Renal cortical epithelial cell (primary cell): ENCODE results near the gene TRIO. TPM values are rescaled to one million over a fixed set of nuclear protein-coding genes. Genes with fewer than 3 reads are reported as not detected.

ENCODE experiments used
- DNase-seq: peaks from one replicate; pipeline ENCODE4 v3.0.0-alpha.2; 2011; ENCODE audit warnings: low read depth
- total RNA-seq: library from RNA; depleted of rRNA; stranded (reverse); fragments of >200 nt; gene quantifications from 2 replicates; pipeline ENCODE4 v1.2.3, GENCODE V29; 2014

TRIO gene
- total RNA-seq, 1 donor from 2014 or later = 408 TPM

DNA sequence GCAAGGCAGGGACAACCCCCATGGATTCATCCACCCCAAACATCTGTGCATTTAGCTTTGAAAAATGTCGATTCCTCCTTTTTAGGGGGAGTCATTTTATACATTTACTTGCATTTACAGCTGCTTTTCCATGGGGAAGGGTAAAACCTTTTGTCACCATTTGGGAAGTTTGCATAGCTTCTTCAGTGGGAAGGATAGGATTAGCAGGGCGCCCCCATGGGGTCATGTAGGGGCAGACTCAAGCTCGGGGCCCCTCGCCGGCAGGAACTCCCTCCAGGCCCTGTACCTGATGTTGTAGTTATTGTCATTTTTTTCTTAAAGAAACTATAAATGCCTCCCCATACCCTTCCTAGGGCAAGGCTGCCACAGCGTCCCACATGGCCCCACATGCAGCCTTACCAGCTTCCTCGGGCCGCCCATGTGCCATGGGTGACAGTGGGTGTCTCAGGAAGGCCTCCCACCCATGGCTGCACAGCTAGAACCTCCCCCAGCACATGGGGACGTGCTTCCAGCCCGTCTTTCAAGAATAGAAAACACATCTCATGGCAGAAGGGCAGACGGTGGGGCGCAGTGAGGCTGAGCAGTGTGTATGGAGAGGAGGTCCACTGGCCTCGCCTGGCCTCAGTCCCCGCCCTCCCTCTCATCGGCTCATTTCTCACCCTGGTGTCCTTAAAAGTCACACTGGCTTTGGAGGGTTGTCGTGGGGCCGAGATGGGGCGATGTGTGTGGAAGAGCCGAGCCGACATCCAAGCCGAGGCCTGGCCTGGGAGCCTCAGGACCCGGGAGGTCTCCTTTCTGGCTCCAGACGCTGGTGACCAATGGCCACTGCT lies 362.4 kb downstream of the TRIO start:
- no peak for DNase-seq

DNA sequence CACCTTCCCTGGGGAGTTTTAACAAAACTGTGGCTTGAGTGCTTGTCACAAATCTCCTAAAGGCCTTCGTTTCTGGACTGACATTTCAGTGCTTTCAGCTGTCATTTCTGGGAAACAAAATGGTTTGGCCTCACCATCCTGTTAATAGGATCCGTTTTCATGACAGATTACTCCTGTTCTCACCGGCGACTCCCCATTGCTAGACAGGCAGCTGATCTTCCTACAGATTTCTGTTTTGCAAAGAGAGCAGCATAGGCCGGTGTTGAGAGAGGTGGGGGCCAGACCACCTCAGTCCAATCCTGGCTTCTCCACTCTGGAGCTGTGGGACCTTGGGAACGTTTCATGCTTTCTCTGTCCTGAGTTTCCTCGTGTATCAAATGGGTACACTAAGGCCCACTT lies 363.0 kb downstream of the TRIO start:
- no peak for DNase-seq

DNA sequence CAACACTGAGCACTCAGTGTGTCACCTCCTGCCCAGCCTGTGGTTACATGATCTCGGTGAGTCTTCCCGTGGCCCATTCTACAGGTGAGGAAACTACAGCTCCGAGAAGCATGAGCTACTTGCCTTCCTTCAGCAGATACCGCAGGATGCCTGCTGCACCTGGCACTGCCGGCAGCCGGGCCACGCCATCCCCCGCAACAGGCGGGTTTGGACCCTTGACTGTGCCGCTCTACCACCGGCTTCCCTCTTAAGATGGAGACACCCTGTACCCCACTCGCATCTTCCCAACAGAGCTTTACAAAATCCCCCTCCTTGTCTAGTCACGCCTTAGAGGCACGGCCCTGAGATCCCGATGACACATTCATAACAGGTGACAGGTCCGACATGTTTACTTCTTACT lies 363.5 kb downstream of the TRIO start:
- no peak for DNase-seq

DNA sequence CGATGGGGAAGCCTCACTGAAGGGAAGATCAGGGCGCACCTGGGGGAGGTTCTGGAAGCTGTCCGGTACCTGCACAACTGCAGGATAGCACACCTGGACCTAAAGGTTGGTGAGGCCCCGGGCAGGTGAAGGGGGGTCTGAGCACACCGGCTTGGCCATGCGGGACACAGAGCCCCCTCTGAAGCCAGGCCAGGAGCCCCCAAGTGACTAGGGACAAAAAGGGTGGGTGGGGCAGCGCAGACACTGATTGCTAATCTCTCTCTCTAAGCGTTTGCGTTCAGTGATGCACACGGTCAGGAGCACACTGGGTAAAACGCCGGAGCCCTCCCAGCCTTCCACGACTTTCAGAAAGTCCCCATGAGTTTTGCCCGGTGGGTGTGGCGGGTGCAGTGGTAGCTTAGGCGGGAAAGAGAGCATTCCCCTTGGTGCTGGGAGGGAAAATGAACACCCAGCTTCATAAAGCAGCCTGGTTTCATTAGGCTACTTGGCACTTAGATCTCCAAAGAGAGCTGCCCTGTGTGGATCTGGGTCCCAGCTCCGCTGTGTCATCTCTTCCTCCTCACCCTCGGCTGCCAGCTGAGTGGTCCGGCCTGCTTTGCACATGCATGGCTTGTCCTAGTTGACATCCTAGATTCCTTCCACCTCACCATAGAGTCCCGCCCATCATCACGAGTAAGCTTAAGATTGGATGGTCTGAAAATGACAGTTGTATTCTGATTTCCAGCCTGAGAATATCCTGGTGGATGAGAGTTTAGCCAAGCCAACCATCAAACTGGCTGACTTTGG lies 364.2 kb downstream of the TRIO start:
- no peak for DNase-seq

DNA sequence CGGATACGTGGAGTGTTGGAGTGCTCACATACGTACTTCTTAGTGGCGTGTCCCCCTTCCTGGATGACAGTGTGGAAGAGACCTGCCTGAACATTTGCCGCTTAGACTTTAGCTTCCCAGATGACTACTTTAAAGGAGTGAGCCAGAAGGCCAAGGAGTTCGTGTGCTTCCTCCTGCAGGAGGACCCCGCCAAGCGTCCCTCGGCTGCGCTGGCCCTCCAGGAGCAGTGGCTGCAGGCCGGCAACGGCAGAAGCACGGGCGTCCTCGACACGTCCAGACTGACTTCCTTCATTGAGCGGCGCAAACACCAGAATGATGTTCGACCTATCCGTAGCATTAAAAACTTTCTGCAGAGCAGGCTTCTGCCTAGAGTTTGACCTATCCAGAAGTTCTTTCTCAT lies 364.9 kb downstream of the TRIO start:
- no peak for DNase-seq

DNA sequence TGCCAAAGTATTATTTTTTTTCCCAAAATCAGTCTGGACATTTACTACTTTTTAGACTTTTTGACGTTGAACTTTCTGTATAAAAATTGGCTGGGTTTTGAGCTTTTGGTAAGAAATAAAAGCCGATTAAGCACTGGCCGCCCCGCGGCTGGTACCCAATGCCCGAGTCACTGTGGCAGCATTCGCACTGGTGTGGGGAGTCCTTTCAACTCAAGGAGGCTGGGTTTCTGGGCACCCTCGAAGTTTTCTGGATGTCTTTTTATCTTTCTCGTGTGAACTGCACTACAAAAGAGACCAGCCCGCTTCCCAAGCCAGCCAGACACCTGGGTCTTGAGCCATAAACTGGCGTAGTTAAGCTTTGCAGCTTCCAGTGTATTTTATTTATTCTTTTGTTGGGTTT lies 366.4 kb downstream of the TRIO start:
- no peak for DNase-seq

DNA sequence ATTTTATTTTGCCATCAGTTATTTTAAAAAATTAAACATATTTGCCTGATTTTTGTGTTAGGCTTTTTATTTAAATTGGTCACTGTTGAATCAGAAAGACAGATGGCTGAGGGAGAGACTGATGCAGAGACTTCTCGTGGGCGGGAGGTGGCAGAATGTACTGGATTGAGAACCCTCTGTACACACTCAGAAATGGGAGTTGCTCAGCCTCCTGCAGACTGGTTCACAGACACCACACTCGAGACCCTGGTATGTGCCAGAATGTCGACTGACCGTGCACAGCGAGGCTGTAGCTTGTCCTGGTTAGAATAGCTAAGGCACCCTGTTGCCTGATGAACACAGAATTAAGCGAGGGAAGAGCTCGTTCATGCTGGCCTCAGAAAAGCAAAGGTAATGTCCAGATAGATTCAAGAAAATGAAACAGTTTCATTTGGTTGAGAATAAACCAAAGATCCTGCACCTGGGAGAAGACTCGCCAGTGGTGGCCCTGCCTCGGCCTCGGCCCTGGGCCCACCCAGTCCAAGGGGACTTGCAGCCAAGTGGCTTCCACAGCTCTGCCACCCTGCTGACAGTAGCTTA lies 367.1 kb downstream of the TRIO start:
- DNase-seq = no peak

DNA sequence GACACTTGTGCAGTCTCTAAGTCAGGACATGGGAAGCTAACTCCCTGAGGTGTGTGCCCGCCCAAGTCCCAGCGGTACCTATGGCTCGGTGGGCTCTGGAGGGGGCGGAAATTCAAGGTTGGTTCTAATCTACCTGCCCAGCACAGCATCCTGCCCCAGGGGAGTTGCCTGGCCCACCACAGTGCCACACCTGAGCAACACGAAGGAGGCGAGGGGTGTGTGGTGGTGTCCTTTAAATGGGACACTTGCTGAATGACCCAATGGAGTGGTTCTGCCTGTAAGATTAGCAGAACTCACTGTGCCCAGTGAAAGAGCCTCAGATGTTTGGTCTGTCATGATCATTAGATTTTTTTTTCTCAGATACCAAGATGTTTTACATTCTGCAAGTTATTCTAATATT lies 367.7 kb downstream of the TRIO start:
- DNase-seq = no peak

DNA sequence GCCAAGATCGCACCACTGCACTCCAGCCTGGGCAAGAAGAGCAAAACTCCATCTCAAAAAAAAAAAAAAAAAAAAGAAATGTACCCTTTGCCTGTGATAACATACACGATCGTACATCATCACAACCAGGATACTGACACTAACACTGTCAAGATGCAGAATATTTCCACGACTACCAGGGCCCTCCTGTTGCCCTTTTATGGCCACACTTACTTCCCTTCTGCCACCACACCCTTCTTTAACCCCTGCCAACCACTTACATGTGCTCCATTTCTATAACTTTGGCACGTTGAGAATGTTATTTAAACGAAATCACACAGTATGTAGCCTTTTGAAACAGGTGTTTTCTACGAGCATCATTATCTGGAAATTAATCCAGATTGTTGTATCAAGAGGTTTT lies 369.4 kb downstream of the TRIO start:
- DNase-seq = no peak

DNA sequence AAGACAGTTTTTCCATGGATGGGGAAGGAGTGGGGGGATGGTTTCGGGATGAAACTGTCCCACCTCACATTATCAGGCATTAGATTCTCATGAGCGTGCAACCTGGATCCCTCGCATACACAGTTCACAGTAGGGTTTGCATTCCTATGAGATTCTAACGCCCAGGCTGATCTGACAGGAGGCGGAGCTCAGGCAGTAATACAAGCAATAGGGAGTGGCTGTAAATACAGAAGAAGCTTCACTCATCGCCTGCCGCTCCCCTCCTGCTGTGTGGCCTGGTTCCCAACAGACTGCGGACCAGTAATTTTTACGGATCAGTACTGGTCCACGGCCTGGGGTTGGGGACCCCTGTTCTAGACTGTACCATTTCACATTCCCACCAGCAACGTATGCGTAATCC lies 370.1 kb downstream of the TRIO start:
- no peak for DNase-seq

DNA sequence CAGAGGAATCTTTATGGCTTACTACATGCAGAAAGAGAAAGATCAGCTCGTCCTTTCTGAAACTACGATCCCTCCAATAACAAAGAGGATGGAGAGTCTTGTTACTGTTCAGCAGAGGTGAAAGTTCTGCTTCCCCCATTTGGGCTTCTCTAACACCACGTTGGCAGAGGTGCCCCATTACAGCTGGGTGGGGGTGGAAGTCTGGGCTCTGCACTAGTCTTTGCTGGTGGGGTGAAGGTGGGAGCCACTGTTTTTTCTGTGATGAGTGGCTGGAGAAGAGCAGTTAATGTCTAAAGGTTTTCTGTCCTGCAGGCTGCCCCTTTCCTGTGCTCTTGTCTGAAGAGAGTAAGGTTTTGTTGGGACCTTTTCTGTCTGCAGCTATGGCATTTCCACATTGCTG lies 373.8 kb downstream of the TRIO start:
- no peak for DNase-seq

DNA sequence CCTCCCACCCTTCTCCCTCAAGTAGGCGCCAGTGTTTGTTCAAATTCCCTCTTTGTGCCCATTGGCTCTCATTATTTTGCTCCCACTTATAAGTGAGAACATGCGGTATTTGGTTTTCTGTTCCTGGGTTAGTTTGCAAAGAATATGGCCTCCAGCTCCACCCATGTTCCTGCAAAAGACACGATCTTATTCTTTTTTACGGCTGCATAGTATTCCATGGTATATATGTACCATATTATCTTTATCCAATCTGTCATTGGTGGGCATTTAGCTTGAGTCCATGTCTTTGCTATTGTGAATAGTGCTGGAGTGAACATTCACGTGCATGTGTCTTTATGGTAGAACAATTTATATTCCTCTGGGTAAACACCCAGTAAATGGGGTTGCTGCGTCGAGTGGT lies 375.5 kb downstream of the TRIO start:
- no peak for DNase-seq

DNA sequence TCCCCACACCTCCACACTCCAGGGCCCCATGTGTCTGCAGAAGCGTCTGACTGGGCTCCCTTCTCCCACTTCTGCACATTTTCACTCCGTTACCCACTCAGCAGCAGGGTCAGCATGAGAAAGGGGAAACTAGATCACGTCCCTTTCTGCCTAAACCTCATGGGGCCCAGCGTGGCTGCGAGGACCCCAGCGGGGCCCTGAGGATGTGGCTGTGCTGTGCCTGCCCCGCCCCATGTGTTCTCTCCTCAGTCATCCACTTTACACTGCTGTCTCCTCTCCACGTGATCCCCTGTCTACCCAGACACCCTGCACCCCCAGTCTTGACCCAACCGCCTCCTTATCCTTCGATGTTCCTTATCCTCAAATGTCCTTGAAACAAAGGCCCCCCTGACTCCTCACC lies 378.6 kb downstream of the TRIO start:
- DNase-seq = no peak

DNA sequence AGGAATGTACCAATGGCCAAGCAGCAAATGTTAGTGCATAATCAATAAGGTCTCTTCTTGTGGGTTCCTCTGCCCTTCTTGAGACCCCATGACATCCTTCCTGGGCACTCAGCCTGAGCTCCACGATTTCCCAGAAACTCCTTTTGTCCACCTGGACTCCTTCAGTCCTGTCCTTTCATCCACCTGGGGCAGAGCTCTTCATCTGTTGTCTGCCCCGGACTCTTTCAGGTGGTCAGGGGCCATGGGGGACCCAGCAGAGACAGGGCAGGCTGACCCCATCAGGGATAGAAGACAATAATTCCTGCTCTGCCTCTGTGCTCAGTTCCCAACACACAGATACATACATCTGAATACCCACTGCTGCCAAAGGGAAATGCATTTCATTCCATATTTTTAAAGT lies 379.6 kb downstream of the TRIO start:
- no peak for DNase-seq

DNA sequence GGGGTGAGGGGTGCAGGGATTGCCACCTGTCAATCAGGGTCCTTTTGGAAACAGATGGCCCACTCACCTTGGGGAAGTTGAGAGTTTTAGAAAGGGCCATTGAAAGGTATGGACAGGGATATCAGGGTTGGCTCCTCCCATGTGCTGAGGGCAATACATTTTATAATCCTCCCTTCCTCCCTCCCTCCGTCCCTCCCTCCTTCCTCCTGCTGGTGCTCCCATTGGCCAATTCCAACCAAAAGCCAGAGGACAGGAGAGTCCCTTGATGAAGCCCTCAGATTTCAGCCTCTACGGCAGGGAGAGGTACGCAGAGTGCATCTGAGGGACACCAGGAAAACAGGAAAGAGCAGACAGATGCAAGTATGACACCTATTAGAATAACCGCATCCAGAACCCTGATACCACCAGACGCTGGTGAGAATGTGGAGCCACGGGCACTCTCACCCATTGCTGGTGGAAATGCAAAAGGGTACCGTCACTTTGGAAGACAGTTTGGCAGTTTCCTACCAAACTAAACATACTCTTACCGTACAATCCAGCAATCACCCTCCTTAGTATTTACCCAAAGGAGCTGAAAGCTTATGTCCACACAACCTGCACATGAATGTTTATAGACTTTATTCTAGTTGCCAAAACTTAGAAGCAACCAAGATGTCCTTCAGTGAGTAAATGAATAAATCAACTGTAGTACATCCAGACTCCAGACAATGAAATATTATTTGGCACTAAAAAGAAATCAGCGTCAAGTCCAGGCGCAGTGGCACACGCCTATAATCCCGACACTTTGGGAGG lies 380.3 kb downstream of the TRIO start:
- no peak for DNase-seq

DNA sequence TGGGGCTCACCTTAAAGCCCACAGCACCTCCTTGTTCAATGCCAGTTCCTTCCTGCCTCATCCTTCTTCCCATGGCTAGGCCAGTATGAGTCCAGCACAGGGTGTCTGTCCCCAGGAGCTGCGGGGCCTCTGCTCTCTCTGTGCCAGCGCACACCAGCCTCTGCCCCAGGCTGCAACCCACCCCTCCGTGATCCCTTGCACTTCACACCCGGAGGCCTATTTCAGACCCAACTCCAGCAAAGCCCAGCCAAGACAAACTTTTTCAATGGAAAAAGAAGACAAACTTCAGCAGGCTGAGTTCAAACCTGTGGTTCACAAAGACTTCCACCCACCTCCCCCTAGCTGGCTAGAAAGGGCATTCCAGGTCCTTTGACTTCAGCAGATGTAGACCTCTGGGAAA lies 382.3 kb downstream of the TRIO start:
- no peak for DNase-seq

DNA sequence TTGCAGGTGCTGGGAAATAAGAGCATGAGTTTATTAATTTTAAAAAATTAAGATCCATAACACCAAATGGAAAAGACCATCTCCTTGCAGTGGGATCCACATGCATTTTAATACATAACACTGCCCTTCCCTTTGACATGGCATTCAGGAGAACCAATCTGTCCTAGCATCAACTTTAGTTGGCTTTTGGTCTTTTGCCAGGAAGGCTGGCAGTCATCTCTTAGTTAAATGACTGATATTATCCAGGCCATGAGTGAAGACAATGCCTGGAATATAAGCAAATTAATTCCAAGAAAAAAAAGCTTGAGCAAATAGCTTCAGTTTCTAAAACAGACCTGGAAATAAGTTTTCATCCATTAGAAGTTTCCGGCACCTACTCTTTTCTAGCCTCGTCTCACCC lies 383.4 kb downstream of the TRIO start:
- no peak for DNase-seq

DNA sequence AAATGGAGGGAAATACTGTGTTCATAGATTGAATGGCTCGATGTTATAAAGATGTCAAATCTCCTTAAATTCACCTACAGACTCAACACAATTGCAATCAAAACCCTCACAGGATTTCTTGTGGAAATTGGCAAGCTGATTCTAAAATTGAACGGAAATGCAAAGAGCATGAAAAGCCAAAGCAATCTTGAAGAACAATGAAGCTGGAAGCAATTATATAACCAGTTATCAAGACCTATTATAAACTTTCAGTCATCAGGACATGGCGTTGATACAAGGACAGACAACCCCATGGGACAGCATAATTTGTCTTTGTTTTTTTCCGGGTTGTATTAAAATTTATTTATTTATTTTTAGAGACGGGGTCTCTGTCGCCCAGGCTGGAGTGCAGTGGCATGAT lies 385.0 kb downstream of the TRIO start:
- DNase-seq = no peak

DNA sequence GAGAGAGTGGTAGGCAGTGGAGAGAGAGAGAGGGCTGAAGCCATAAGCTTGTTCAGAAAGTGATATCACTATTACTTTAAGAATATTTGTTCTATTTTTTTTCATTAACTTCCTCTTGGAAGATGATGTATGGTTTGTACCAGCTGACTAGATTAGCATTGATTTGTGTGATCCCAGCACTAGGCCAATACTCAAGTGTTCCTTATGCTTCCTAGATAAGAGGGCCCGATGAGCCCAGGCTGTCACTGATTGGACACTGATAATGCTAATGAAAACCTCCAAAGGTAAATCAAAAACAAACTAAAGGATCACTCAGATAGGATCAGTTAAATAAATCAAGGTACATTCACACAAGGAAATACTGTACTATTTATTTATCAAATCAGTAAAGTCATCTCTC lies 385.8 kb downstream of the TRIO start:
- no peak for DNase-seq

DNA sequence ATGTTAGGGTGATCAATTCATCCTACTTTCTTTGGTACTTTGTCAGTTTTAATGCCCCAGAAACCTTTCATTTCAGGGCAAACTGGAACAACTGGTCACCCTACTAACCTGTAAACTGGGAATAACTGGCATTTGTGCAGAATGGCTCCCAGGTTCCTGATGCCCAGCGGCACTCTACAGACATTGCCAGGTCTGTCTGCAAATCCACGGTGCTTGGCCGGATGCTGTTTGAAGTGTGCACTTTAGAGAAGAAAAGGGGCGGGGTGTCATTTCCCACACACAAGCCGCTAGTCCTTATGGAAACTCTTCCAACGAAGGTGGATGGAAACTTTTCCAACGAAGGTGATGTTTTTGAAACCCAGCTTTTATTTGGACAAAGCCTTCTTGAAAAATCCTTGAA lies 388.5 kb downstream of the TRIO start:
- no peak for DNase-seq

DNA sequence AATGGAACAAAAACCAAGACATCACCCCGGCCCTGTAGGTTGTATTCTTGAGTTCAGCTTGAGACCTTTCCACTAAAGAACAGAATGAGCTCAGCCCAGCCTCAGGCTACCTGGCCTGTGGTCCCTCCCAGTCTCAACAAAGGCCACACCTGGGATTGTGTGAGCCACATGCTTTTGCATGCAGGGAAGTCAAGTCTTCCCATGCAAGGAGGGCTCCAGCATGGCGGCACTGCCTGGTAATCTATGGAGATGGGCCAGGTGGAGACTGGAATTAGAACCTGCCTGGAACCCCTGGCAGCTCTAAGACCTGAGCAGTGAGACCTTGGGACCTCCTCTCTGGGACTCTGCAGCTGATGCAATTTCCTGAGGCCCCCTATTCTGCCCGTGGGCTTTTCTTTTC lies 389.0 kb downstream of the TRIO start:
- DNase-seq = no peak

DNA sequence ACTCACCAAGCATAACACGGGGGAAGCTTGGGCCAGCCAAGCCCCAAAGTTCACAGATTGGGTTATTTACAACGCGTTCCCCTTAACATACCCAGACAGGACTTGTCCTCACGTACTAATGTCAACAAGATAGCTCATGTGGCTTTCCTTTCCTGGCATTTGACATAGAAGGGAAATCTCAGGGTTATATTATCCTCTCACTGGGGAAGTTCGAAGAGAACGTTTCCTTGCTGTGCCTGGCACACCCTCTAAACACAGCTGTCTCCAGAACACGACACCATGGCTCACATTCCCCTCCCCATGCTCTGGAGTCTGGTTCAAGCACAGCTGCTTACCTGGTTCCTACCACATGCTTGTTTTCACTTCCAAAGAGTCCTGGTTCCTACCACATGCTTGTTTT lies 391.6 kb downstream of the TRIO start:
- peak; percentile 32 for DNase-seq
